ENCODE measurements around the gene C1QC. TPM values are rescaled to one million over a fixed set of nuclear protein-coding genes. Genes with fewer than 3 reads are reported as not detected.

Gene C1QC
- total and polyA plus RNA-seq, 2 experiments from 2014 or later, result not detected

GRCh38 chr1:22650089-22650693 lies 6.8 kb downstream of the C1QC start:
- TF ChIP-seq NANOG (IDR thresholded peaks at IDR 0.05; ENCODE audit: borderline replicate concordance) (no peak), JUNB (IDR thresholded peaks at IDR 0.05; ENCODE audit: unreplicated experiment) (no peak), ETS1 (IDR thresholded peaks at IDR 0.05) (no peak), CTCF (conservative IDR thresholded peaks at IDR 0.05; ENCODE audit: low read depth in 2 of 2) (no peak), STAT1 (IDR thresholded peaks at IDR 0.05; ENCODE audit: unreplicated experiment) (no peak), REST (IDR thresholded peaks at IDR 0.05; ENCODE audit: unreplicated experiment) (no peak), ZNF462 (CRISPR knock-in tag; IDR thresholded peaks at IDR 0.05) (no peak), CREB1 (CRISPR knock-in tag; IDR thresholded peaks at IDR 0.05; ENCODE audit: low read depth) (no peak), EZH2phosphoT487 (IDR thresholded peaks at IDR 0.05; ENCODE audit: unreplicated experiment) (no peak), POLR2AphosphoS5 (IDR thresholded peaks at IDR 0.05; ENCODE audit: low read depth) (no peak)
- Histone ChIP-seq H2AFZ (no peak overlapping the region), H3K4me1 (ENCODE audit: insufficient read depth) (no peaks in the 10 kb centered on the region), H3K36me3 (ENCODE audit: insufficient read depth) (no peaks in the 10 kb centered on the region), H3K27me3 (ENCODE audit: insufficient read depth) (no peaks in the 10 kb centered on the region), H3K27ac (ENCODE audit: low read depth) (no peak overlapping the region), H3K4me2 (no peak overlapping the region), H4K20me1 (replicated peaks; ENCODE audit: insufficient read depth) (no peaks in the 10 kb centered on the region), H3F3A (replicated peaks; ENCODE audit: low read depth) (no peaks in the 10 kb centered on the region; the same call in 1 of the 2 replicates), H3K79me2 (replicated peaks; ENCODE audit: insufficient read depth) (no peaks in the 10 kb centered on the region), H3K4me3 (no peak overlapping the region), H3K9me2 (ENCODE audit: insufficient read depth) (no peaks in the 10 kb centered on the region)
- DNase-seq (ENCODE audit: low spot score) (no peak), ATAC-seq (no peak)
- H3K4me3 Mint-ChIP-seq, result no peak overlapping the region
- peaks cover 12% of the 10 kb centered on the region for H3K27me3 Mint-ChIP-seq (ENCODE audit: insufficient read depth, low read depth, poor library complexity)
- H3K27ac Mint-ChIP-seq, result no peak overlapping the region
- no peaks in the 10 kb centered on the region for H3K36me3 Mint-ChIP-seq (ENCODE audit: low read depth)
- H3K4me1 Mint-ChIP-seq, result no peaks in the 10 kb centered on the region
- H3K9me3 Mint-ChIP-seq, result no peaks in the 10 kb centered on the region
